HL-60 (cell line): Measurements from ENCODE around the gene AWAT1.
"Not testable (repeated sequence)": the region's sequence is repeated elsewhere in the genome, so short reads cannot be mapped to it uniquely, and the experiment has no call there.

Source experiments
- DNase-seq, 2 experiments: peaks; one replicate each; pipeline ENCODE4 v3.0.0-alpha.2; 2010 to 2020; ENCODE audit warnings: low read depth in 1 of 2, low spot score in 1 of 2
- H3K27ac ChIP-seq: fragments of 250-450 bp; sonication (Bioruptor Pico); replicated peaks from 2 replicates; pipeline ENCODE4 v1.5.1; 2020; ENCODE audit warnings: mild to moderate bottlenecking, moderate library complexity
- H3K27me3 ChIP-seq: fragments of 250-450 bp; sonication (Bioruptor Pico); 2 replicates; pipeline ENCODE4 v1.5.1; 2021; ENCODE audit warnings: mild to moderate bottlenecking, moderate library complexity; ENCODE audit not compliant: insufficient read depth, poor library complexity, severe bottlenecking
- H3K4me3 ChIP-seq: replicated peaks from 2 replicates; pipeline ENCODE4 v1.5.1; 2011; ENCODE audit warnings: mild to moderate bottlenecking, control low read depth, low read length; ENCODE audit not compliant: insufficient read depth
- CTCF ChIP-seq: IDR thresholded peaks from one replicate; pipeline ENCODE4 v1.5.1; 2011; ENCODE audit warnings: low read length, control low read depth, inconsistent platforms; ENCODE audit not compliant: insufficient read depth
- GABPA ChIP-seq: IDR thresholded peaks from 2 replicates; pipeline ENCODE4 v1.6.1; 2012; ENCODE audit warnings: low read depth
- POLR2AphosphoS5 ChIP-seq: IDR thresholded peaks from 2 replicates; pipeline ENCODE4 v1.6.1; 2012; ENCODE audit warnings: low read depth
- SPI1 ChIP-seq: IDR thresholded peaks from 2 replicates; pipeline ENCODE4 v1.6.1; 2012; ENCODE audit warnings: low read depth, mild to moderate bottlenecking, borderline replicate concordance
- TF ChIP-seq, protein P1 (sequence below): IDR thresholded peaks from 2 replicates; pipeline ENCODE4 v1.6.1; 2012; ENCODE audit warnings: low read depth; ENCODE audit not compliant: insufficient replicate concordance

AWAT1 gene

DNA sequence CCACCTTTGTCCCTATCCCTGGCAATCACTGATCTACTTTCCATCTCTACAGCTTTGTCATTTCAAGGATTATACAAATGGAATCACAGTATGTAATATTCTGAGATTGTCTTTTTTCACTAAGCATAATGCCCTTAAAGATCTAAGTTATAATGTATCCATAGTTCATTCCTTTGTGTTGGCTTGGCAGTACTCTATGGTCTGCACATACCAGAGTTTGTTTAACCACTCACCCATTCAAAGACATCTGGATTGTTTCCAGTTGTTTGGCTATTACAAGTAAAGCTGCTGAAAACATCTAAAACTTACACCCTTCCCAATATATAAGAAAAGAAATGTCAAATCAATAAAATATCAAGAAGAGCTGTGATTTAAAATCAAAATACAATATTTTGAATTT lies 26.0 kb upstream of the AWAT1 start:
- no peak for DNase-seq

GRCh38 chrX:70209570-70209969 lies 24.9 kb upstream of the AWAT1 start:
- H3K27me3 ChIP-seq, H3K27ac ChIP-seq, H3K4me3 ChIP-seq, DNase-seq: not testable (repeated sequence)

More for the DNA sequence above, 26.0 kb upstream of the AWAT1 start:
- H3K27ac ChIP-seq = no peak overlapping the region
- TF ChIP-seq SPI1 (no peak), CTCF (no peak), POLR2AphosphoS5 (no peak), GABPA (no peak)
- TF ChIP-seq, protein P1, sequence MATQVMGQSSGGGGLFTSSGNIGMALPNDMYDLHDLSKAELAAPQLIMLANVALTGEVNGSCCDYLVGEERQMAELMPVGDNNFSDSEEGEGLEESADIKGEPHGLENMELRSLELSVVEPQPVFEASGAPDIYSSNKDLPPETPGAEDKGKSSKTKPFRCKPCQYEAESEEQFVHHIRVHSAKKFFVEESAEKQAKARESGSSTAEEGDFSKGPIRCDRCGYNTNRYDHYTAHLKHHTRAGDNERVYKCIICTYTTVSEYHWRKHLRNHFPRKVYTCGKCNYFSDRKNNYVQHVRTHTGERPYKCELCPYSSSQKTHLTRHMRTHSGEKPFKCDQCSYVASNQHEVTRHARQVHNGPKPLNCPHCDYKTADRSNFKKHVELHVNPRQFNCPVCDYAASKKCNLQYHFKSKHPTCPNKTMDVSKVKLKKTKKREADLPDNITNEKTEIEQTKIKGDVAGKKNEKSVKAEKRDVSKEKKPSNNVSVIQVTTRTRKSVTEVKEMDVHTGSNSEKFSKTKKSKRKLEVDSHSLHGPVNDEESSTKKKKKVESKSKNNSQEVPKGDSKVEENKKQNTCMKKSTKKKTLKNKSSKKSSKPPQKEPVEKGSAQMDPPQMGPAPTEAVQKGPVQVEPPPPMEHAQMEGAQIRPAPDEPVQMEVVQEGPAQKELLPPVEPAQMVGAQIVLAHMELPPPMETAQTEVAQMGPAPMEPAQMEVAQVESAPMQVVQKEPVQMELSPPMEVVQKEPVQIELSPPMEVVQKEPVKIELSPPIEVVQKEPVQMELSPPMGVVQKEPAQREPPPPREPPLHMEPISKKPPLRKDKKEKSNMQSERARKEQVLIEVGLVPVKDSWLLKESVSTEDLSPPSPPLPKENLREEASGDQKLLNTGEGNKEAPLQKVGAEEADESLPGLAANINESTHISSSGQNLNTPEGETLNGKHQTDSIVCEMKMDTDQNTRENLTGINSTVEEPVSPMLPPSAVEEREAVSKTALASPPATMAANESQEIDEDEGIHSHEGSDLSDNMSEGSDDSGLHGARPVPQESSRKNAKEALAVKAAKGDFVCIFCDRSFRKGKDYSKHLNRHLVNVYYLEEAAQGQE = no peak
- no peak overlapping the region for H3K4me3 ChIP-seq
- no peaks in the 10 kb centered on the region for H3K27me3 ChIP-seq

- TF ChIP-seq SPI1 (no peak), CTCF (no peak), POLR2AphosphoS5 (no peak)
- TF ChIP-seq, protein P1 = no peak
- no peaks in the 10 kb centered on the region for H3K27me3 ChIP-seq
- H3K4me3 ChIP-seq = no peak overlapping the region
- H3K27ac ChIP-seq = no peak overlapping the region
- DNase-seq = no peak
These were observed 14.3 kb upstream of the AWAT1 start for GRCh38 chrX:70219938-70220764.

DNA sequence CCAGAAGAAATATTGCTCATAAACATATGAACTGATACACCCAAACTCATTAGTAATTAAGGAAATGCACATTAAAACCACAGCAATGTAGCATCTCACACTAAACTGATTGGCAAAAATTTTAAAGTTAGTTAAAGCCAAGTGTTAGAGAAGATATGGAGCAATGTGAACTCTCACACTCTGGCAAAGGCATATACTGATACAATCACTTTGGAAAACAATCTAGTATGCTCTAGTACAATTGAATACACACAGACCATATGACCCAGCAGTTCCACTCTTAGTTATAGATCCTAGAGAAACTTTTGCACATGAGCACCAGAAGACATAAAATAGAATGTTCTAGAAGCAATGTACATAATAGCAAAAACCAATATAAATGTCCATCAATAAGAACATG lies 8.4 kb upstream of the AWAT1 start:
- H3K27ac ChIP-seq = no peak overlapping the region
- DNase-seq = no peak
- TF ChIP-seq POLR2AphosphoS5 (no peak), GABPA (no peak), SPI1 (no peak), CTCF (no peak)
- TF ChIP-seq, protein P1 = no peak
- H3K27me3 ChIP-seq = no peaks in the 10 kb centered on the region
- no peak overlapping the region for H3K4me3 ChIP-seq
